Hematopoietic multipotent progenitor cell treated with erythropoietin and hydrocortisone succinate and interleukin-3 and kit ligand, for 6 days (in vitro differentiated cells): Measurements from ENCODE around the gene TMIGD2.
"Not testable (repeated sequence)": the region's sequence is repeated elsewhere in the genome, so short reads cannot be mapped to it uniquely, and the experiment has no call there.

Source experiments
- DNase-seq: peaks from one replicate; pipeline ENCODE4 v3.0.0-alpha.2; 2015

TMIGD2 gene

GRCh38 chr19:4302243-4302640, at the start of gene TMIGD2:
Gene TMIGD2 (minus strand): TSS chr19:4302389. CDS start chr19:4302385, 4 bp downstream.
- no peak for DNase-seq

GRCh38 chr19:4350726-4351125, 48.5 kb upstream of the TMIGD2 start:
- no peak for DNase-seq

GRCh38 chr19:4350111-4350510, 47.9 kb upstream of the TMIGD2 start:
- no peak for DNase-seq

- DNase-seq = not testable (repeated sequence)
Measured at GRCh38 chr19:4349225-4349624, 47.0 kb upstream of the TMIGD2 start.

- DNase-seq = no peak
Measured at GRCh38 chr19:4347521-4347920, 45.3 kb upstream of the TMIGD2 start.

GRCh38 chr19:4346020-4346383, 43.8 kb upstream of the TMIGD2 start:
- no peak for DNase-seq

GRCh38 chr19:4345342-4346019, 43.3 kb upstream of the TMIGD2 start:
- peak; percentile 77 for DNase-seq

GRCh38 chr19:4343370-4344307, 41.5 kb upstream of the TMIGD2 start, which contains the start of gene MPND:
Gene MPND (plus strand): TSS chr19:4343562. CDS start chr19:4343594, 32 bp downstream.
- DNase-seq = peak; percentile 92

- DNase-seq = peak; percentile 100
Measured at GRCh38 chr19:4342615-4343369, 40.6 kb upstream of the TMIGD2 start.

GRCh38 chr19:4342314-4342614, 40.1 kb upstream of the TMIGD2 start:
- no peak for DNase-seq

- peak; percentile 54 for DNase-seq
Measured at GRCh38 chr19:4338441-4339355, 36.5 kb upstream of the TMIGD2 start, which contains the start of gene STAP2. Gene STAP2 (minus strand): TSS chr19:4338827. CDS start chr19:4338753, 74 bp downstream.

- peak; percentile 67 for DNase-seq
Measured at GRCh38 chr19:4337906-4338440, 35.8 kb upstream of the TMIGD2 start.

GRCh38 chr19:4334929-4335570, 32.9 kb upstream of the TMIGD2 start:
- no peak for DNase-seq

- DNase-seq = no peak
Measured at GRCh38 chr19:4329858-4330257, 27.7 kb upstream of the TMIGD2 start.

GRCh38 chr19:4328991-4329681, 26.9 kb upstream of the TMIGD2 start:
- peak; percentile 39 for DNase-seq

GRCh38 chr19:4328243-4328990, 26.2 kb upstream of the TMIGD2 start:
- peak; percentile 97 for DNase-seq

- no peak for DNase-seq
Measured at GRCh38 chr19:4327877-4328242, 25.7 kb upstream of the TMIGD2 start.

GRCh38 chr19:4327252-4327876, 25.2 kb upstream of the TMIGD2 start:
- peak; percentile 94 for DNase-seq

- peak; percentile 61 for DNase-seq
Measured at GRCh38 chr19:4326837-4327251, 24.7 kb upstream of the TMIGD2 start.
